HG03521 (cell line): ENCODE data around the gene SIPA1L3.

Experiments
- ATAC-seq: cut with Tn5 transposase; IDR thresholded peaks from one replicate; pipeline ENCODE4 v1.9.1; 2021; ENCODE audit warnings: mild to moderate bottlenecking, moderate library complexity; ENCODE audit not compliant: unreplicated experiment

SIPA1L3 gene

GRCh38 chr19:37975596-37976515, 68.8 kb downstream of the SIPA1L3 start:
- no peak for ATAC-seq

DNA sequence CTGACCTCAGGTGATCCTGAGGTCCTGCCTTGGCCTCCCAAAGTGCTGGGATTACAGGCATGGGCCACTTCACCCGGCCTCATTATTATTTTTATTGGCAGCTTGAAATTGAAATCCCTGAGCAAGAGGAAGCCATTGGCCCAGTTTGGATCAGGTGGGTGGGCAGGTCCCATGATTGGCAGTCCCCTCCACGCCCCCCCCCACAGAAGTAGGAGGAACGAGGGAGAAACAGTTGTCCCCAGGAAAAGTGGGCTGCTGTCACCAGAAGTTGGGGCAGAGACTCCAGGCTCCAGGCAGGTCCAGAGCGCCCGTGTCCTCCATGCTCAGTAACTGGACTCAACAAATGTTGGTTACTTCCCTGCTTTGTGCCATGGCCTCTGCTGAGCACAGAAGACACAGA, 70.4 kb downstream of the SIPA1L3 start:
- no peak for ATAC-seq

- ATAC-seq, result no peak
Observed at GRCh38 chr19:37977992-37978391, 71.0 kb downstream of the SIPA1L3 start.

- peak; percentile 45 for ATAC-seq
Observed at GRCh38 chr19:37979547-37980082, 72.6 kb downstream of the SIPA1L3 start.

GRCh38 chr19:37980419-37981170, 73.6 kb downstream of the SIPA1L3 start:
- no peak for ATAC-seq

- no peak for ATAC-seq
Observed at GRCh38 chr19:37981785-37982475, 74.9 kb downstream of the SIPA1L3 start.

DNA sequence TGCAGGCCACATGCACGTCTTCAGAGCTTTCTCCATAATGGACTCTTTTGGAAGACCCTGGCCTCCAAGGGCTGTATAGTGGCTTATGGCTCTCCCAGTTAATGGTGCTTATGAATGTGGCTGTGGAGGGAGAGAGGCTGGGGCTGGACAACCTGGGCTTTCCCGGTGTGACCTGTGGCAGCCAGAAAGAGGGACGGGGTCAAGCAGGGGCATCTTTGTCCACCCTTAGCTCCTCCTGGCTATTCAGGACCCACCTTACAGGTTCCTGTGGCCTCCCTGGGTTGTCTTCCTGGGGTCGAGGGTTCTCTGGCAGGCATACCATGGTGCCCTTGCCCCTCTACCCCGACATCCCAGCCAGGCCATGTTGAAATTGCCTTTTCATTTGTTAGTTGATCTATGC, 75.6 kb downstream of the SIPA1L3 start:
- ATAC-seq, result no peak

DNA sequence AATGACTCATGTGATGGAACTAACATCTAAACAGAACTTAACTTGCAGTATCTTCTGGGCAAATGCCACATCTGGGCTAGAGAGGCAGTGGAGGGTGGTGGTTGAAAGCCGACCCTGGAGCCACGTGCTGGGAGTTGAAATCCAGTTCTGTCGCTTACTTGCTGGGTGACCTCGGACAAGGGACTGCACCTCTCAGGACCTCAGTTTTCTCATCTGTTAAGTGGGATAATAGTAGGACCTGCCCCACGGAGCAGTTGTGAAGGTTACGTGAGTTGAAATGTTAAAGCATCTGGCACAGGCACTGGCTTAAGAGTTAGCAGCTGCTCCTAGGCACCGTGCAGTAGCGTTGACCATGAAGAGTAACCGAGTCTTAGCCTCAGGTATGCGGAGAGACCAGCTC, 76.1 kb downstream of the SIPA1L3 start:
- no peak for ATAC-seq

GRCh38 chr19:37983916-37984315, 76.9 kb downstream of the SIPA1L3 start:
- no peak for ATAC-seq

- no peak for ATAC-seq
Observed at GRCh38 chr19:37986048-37986750, 79.2 kb downstream of the SIPA1L3 start.

DNA sequence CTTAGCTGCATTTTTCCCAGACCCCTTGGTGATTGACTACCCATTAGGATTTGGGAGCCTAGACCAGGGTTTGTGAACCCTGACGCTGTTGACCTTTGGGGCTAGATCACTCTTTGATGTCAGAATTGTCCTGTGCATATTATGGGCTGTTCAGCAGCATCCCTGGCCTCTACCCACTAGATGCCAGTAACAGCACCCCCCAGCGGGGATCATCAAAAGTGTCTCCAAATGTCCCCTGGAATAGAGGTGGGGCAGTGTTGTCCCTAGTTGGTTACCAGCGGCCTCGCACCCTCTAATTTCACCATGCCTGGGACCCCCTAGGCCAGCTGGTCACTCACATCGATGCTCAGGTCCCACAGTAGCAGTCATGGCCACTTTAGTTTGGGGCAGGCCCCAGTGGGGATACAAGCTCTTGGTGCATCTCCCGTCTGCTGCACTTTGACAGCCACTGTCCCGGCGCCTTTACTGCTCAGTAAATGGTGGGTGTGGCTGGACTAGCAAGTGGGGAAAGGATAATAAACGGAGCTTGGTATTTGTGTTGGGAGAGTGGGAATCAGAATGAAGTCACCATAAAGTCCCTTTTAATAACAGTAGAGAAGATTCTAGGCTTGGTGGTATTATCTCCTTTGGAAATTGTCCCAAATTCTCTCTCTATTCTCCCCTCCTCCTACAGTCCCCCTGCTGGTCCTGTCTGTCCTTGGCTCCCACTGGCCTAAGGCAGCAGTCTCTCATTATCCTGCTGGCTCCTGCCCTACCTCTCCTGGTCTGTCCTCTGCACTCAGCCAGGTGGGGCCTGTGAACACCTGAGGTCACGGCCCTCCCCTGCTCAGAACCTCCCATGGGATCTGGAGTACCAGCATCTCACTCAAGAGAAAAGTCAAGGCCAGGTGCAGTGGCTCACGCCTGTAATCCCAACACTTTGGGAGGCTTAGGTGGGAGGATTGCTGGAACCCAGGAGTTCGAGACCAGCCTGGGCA, 80.6 kb downstream of the SIPA1L3 start:
- no peak for ATAC-seq

GRCh38 chr19:37988758-37989635, 82.0 kb downstream of the SIPA1L3 start:
- no peak for ATAC-seq

DNA sequence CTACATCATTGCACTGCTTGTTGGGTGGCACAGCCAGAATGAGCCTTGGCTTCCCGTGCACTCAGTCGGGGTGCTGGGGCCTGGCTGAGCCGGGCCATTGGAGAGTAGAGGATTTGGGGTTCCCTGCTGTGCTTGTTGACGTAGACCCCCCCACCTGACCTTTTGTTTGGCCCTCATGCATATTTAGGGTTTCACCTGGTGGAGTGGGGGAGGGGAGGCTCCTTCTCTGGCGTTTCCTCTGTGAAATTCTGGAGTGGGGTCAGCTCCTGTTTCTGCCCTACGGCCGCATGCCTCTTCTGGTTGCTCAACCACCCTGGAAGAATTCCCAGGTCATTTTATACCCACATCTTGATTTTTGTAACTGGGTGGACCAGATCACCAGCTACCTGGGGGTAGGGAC, 82.8 kb downstream of the SIPA1L3 start:
- no peak for ATAC-seq

GRCh38 chr19:37990362-37990761, 83.4 kb downstream of the SIPA1L3 start:
- ATAC-seq, result no peak

GRCh38 chr19:37991176-37991835, 84.3 kb downstream of the SIPA1L3 start:
- no peak for ATAC-seq

- ATAC-seq, result no peak
Observed at GRCh38 chr19:37991841-37992248, 84.8 kb downstream of the SIPA1L3 start.

DNA sequence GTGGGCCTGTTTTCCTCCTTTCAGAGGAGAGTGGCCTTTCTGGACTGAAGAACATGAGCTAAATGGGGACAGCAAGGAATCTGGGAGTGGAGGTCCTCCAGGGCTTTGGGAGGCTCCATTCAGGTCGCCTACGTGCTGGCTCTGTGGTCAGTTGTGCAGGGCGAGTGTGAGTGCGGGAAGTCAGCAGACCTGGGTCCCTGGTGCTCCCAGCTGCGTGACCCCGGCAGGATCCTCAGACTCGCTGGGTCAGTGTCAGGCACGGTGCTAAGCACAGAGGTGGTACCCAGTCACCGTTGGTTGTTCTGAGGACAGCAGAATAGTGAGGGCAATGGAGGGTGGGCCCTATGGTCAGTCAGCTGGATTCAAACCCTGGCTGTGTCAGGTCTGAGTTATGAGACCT, 85.8 kb downstream of the SIPA1L3 start:
- ATAC-seq, result no peak

DNA sequence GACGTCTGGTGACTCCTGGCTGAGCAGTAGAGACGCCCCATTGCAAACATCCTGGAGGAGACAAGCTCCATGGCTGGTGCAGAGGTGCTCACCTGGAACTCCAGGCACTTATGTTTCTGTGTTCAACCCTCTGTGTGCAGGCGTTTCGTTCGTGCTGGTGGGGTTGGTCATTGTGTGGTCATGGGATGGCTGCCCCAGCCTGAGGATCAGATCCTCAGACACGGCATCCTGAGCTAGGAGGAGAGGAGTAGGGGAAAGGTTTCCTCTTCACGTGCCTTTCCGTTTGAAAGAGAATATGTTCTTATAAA, 87.8 kb downstream of the SIPA1L3 start:
- no peak for ATAC-seq
